T-helper 2 cell (primary cell): ENCODE measurements around the gene DOK5.

Source experiments
- DNase-seq, 5 experiments: peaks; one replicate each; pipeline versions ENCODE4 v3.0.0 to v3.0.0-alpha.2; 2012 to 2022

DOK5 gene

DNA sequence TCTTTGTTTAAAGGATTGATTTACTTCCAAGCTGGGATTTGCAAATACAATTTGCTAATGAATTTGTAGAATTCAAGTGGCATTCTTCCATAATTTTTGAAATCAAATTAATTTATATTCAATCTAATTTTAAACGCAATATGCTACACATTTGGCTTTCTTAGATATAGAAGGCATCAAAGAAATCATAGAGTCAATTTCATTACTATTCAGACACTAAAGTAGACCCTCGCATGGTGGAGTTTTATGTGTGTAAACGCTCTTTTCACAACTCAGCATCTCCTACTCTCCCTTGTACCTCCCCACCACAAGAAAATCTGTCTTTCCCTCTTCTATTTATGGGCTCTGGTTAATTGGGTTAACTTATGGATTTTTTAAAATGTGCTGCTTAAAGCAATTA, 144.3 kb downstream of the DOK5 start:
- DNase-seq: no peak

DNA sequence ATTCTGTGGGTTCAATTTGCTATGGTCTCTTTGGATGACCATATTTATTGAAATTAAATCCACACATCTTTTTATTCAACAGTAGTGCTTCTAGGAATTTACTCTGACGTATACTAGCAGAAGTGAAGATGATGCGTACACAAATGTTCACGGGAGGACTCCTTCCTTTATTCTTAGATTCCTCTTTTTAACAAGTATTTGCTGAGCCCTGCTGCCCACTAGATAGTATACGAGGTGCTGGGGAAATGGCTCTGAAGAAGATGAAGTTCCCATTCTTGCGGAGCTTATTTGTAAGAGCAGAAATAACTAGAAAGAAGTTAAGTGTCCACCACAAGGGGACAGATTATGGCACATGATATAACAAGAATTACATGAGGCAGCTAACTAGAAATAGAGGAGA, 145.2 kb downstream of the DOK5 start:
- DNase-seq: no peak

DNA sequence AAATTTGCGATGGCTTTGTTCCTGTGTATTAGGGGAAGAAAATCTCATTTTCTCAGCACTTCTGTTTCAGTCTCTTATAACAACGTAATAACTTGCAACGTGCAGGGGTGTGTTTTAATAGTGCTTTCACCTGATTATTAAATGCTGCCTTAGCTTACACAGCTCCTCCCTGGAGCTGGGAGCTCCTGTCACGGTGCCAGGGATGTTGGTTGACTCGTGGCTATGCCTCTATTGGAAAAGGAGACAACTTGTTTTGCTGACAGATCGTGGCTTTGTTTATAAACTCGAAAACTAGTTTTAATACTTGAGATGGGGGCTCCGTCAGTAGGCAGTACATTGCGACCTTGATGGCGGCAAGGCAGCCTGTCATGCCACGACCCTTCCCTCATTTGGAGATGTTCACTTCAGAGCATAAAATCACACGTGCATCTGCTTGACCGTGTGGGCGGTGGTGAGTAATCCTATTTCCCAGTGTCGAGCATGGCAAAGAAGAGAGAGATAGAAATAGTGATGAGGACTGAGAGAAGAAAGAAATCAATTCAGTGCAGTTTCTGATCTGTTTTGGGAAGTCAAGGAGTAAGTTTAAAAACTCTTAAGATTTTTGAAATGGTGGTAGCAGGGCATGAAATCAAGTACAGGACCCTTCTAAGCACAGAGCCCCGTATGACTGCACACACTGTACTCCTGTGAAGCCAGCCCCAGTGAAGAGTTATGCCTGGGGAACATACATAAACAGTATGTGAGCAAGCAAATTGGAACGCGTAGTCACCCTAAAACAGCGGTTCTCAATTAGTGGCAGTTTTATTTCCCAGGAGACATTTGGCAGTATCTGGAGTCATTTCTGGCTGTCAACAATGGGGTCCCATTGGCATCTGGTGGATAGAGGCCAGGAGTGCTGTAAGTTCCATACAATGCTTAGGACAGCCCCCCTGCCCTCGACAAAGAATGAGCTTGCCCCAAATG, 147.2 kb downstream of the DOK5 start:
- no peak for DNase-seq

DNA sequence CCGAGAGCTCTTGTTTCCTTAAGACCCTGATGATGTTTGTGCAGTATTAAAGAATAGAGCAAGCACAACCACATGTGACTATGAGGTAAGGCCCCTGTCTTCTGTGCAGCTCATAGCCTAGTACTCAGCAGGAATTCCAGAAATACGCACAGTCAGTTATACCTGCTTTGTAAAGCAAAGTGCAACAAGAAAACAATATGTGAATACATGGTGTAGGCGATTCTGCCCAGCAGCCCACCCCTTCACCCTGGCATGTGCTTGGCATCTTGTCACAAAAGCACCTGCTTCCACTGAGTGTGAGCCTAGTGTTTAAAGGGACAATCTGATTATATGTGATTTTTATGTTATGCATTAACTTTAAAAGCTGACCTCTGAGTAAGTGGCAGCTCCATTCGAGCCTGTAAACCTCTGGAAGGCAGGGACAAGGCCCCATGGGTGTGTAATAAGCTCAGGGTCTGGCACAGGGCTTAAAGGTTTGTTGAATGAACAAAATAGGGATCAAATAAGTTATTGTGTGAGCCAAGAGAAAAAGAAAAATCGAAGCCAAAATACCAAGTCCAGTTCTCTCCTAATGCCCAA, 148.7 kb downstream of the DOK5 start:
- no peak for DNase-seq

DNA sequence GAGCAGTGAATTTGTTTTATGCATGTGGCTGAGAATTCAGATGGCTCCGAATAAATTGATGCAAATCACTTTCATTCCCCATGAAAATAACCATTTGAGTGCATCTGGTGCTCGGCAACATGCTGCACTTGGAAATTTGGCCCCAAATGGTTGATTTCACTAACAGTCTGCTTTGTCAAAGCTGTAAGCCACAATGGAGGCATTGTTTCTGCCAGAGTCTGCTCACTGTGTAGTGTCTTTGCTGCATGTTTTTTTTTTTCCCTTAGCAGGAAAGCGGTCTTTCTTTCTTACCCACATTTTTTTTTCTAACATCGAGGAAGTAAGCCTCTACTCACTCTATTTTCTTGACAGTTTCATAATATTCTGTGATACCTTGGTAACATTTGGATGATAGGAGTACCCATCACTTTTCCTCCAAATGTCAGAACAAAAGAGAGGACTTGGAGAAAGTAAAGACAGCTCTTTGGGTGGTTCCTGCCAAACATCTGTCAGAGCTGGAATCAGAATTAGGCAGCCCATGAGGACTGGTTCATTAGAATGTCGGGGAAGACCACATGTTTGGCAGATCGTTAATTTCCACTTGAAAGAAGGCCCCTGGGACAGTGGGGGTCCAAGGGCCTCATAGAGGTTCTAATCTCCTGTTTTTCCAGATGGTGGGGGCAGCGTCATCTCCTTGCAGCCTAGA, 149.5 kb downstream of the DOK5 start:
- DNase-seq: no peak

DNA sequence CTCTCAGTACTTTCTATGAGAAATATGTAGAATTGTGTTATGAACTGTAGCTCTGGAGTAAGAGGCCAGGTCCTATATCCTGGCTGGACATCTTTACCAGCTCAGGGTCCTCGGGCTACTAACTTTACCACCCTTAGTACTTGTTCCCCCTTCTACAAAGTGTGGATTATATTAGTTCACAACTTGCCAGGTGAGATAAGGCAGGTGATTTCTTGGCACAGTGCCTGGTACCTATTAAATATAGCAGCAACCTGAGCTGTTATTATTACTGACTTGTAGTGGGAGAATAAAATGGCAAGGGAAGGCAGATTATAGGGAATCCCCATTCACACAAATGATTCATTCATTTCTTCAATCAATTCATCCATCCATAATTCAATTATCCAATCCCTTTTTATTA, 150.1 kb downstream of the DOK5 start:
- no peak for DNase-seq

DNA sequence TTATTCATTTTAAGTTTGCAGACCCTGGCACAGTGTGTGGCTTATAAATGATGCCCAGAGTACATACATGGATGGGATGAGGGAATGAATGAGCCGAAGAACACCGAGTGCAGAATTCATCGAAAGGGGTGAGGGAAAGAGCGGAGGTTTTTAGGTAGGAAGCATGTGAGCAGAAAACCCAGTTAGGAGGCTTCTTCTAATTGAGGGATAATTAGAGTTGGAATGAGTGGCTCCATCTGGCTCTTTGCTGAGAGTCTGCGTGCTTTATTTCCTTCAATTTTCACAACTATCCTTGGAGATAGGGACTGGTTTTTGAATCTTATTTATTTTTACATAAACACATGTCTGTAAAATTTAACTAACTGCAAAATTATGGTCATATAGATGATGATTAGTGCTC, 150.7 kb downstream of the DOK5 start:
- no peak for DNase-seq

DNA sequence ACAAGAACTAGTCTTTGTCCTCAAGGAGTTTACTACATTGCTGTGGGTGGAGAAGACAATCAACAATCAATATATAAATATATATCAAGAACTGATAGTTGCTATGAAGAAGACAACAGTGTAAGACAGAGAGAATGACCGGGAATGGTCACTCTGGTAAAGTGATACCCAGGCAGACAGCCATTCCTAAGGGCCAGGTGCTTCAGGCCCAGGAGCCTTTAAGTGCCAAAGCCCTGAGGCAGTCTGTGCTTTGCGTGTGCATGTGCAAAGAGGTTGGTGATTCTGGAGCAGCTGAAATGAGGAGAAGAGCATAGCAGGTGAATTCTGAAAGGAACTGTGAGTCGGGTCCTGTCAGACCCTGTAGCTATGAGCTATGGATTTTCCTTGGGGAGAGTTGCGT, 154.2 kb downstream of the DOK5 start:
- DNase-seq: no peak

DNA sequence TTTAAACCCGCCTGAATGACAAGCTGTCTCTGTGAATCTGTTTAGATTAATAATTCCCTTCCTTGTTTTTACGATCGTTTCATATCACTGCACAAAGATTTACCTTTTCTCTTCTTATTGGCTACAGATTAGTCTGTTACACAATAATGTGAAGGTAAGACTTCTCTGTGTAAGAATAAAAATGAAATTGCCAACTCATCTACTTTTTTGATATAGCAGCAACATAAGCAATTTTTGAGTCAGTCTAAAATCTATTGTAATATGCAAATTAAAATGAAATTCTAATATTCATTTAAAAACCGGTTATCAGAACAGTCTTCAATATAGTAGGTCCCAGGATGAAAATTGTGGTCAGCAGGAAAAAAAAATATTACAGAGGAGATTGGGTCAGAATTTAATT, 155.2 kb downstream of the DOK5 start:
- DNase-seq: no peak

DNA sequence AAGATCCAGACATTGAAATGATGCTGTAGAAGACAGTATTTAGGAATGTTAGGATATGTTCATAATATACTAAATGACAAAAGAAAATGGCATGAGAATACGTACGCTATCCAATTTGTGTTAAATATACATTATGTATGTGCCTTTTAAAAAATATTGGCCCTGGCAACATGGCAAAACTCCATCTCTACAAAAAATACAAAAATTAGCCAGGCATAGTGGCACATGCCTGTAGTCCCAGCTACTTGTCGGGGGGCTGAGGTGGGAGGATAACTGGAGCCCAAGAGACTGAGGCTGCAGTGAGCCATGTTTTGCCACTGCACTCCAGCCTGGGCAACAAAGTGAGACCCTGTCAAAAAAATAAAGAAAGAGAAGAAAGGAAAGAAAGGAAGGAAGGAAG, 155.7 kb downstream of the DOK5 start:
- DNase-seq: no peak

DNA sequence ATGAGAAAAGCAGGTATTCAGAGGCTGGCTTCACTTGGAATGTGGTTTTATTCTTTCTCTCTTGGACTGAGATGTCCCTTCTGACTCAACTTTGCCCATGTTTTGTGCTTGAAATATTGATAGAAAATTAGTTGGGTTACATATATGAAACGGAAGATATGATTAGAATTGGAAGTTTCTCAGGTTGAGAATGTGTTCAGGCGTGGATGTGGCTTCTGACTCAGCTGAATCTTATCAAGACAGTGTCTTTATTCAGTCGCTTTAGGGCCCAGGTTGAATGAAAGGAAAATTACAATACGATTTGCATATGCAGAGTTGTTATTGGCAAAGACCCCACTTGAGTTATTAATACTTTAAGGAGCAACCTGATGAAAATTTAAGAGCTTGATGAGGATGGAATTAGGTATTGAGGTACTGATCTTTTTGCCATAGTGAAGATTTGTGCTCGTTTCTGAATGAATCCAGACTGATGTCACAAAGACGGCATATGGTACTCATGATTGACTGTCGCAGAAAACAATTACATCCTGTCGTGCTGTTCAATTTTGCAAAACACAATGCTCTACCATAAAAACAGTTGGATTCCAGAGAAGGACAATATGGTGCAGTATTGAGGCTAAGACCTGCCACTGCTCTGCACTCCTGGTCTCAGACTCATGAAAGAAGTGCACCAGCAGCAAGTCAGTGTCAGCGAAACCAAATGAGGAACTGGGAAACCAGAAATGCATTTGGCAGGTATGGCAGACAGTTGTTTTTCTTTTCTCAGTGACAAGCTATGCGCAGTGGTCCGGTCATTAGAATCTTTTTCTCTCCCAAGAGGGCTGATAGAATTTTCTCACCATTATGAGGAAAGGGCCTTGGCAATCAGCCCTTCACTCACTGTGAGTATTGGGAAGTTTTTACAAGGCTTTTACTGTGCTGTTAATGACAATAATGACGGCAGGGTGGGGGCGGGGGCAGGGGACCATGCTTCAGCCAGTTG, 158.3 kb downstream of the DOK5 start:
- DNase-seq: no peak

DNA sequence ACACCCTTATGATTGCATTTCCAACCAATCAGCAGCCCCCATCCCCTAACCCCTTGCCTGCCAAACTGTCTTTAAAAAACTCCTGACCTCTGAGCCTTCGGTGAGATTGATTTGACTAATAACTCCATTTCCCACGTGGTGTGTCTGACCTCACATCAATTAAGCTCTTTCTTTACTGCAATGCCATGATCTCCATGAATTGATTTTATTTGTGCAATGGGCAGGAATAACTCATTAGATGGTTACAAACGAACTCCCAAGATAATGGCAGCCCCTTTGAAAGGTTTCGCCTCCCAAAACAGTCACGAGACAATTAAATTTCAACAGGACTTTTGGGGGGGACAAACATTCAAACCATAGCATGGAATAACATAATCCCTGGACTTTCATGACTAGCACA, 161.2 kb downstream of the DOK5 start:
- DNase-seq: no peak

DNA sequence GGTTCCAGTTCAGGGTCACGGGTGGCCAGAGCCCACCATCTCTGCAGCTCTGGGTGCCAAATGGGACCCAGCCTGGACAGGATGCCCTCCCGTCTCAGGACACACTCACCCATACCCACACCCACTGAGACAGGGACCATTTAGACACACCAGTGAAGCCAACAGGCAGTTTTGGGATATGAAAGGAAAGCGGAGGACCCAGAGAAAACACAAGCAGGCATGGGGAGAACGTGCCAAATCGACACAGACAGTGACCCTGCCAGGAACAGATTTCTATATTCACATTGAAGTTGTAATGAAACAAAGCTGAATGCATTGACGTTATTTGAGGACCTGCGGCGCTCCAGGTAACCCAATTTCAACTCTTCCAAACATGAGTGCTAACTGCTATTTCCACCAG, 164.5 kb downstream of the DOK5 start:
- DNase-seq: no peak

DNA sequence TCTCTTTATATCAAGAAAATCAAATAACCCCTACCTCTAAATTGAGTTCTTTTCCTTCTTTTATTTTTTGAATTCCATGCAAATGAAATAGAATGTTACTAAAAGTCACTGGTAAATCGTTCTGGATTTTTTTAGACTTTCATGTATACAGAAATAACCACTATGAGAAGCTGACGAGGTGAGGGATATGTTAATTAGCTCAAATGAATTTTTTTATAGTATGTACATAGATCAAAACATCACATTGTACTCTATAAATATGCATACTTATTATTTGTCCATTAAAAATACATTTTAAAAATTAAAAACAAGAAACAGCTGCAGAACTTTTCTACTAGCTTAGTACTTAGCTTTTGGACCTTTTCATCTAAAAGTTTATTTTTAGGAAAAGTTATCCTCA, 165.4 kb downstream of the DOK5 start:
- DNase-seq: no peak

DNA sequence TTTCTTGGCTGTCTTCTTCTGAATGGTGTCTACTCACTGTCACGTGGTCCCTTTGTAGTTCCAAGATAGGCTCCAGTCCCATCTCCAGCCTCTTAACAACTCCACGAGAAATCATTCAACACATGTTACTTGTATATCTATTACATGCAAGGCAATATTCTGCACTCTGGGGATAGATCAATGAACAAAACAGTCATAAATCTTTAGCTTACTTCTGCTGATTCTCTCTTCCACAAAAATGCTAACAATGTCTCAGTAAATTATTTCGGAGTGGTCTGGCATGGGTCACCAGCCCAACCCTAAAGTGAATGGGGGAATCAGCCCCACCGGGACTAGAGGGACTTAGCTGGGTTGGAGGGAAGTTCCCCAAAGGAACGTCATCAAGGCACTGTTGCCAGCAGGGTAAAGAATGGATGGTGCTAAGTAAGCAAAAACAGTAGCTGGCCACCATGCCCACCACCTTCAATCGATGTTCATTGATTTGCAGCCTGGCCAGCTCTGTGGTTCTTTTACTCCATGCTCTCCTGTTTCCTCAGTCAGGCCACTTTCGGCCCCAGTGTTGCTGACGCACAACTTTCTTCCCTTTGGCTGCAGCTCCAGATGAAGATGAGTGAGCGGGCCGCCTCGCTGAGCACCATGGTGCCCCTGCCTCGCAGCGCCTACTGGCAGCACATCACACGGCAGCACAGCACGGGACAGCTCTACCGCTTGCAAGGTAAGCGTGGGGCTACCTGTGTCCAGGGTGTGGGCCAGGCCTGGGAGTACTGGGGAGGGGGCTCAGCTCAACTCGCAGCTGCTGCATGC, 167.7 kb downstream of the DOK5 start:
- DNase-seq: no peak

DNA sequence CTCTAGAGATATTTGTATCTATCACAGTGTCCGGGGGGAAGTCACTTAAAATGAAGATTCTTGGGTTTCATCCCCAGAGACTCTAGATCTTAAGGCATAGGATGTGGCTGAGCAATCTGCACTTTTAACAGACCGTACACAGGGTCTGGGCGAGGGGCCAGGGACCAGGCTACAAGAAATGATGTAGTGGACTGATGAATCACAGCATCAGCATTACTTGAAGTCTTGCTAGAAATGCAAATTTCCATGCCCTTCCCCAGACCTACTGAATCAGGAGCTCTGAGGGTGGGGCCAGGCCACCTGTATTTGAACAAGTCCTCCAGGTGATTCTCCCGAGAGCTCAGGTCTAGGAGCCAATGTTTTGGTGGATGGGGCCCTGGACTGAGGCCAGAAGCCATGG, 168.4 kb downstream of the DOK5 start:
- DNase-seq: no peak

DNA sequence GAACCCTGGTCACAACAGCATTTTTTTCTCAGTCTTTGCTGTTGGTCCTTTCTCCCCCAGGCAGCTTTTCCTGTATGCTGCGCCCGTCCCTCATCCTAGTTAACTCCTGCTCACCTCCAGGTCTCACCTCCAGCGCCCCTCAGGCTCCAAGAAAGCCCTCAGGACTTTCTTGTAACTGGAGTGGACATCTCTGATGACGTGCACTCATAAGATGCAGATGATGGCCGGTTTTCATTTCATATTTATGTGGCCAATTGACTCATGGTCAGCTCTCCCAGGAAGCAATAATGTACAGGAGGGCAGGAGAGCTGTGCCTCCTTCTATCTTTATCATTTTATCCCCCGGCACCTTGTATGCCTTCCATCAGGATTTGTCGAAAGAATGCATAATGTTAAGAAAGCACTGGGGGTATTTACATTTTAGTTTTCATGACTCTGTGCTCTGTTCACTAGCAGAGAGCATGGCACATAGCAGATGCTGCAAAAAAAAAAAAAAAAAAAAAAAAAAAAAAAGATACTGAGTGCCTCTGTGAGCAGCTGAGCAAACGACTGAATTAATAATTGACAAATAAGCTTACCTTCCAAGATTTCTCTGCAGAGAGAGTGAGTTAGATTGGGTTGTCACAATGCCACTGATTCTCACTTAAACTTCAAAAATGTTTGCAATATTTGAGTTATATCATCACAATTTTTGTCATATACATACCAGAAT, 170.2 kb downstream of the DOK5 start:
- DNase-seq: no peak

DNA sequence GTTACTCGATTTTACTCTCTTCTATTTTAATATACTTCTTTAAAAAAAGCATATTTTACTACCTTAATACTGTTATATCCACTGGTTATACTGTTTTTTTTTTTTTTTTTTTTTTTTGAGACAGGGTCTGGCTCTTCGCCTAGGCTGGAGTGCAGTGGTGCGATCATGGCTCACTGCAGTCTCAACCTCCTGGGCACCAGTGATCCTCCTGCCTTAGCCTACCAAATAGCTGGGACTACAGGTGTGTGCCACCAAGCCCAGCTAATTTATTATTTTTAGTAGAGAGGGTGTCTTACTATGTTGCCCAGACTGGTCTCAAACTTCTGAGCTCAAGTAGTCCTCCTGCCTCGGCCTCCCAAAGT, 170.7 kb downstream of the DOK5 start:
- DNase-seq: no peak

DNA sequence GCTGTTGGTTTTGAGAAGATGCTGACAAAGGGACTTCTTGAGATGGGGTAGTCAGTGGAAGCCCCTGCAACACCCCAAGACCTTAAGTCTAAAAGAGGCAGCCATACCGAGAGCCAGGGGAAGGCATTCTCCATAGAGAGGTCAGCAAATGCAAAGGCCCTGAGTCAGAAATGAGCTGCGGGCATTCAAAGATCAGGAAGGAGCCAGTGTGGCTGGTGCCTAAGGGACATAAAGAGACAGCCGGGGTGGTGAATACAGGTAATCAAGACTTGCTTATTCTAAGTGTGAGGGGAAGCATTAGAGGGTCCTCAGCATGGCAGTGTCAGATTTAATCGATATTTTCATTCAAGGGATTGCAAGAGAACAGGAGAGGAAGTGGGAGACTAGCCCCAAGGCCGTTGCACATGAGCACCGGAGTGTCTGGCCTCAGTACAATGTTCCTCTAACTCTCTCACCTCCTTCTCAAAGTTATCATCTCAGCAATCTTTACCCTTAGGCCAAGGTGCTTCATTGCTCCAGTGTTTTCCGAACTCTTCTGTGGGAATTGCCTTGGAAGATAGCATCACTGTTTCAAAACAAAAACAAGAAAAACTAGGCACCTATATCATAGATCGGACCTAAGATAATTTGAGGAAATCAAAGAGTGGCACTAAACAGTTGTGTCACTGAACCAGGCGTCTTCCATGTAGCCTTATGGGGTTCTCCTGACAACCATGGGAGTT, 173.2 kb downstream of the DOK5 start:
- no peak for DNase-seq

DNA sequence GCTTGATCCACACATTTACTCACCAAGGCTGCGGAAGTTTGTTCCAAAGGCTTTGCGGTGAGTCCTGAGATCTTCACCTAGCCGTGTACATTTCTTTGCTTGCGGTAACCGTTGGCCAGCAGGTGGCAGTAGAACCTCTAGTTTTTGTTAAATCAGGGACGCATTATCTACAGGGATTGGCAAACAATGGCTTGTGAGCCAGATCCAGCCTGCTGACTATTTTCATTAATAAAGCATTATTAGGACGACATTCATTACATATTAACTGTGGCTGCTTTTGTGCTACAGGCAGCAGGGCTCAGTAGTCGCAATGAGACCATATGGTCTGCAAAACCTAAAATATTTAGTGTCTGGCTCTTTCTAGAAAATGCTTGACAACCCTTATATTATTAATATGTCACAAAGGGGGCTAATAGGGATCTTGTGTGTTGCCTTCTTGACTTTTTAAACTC, 174.1 kb downstream of the DOK5 start:
- DNase-seq: peak in 3 of 5 experiments; percentile 26 to 42 (median 41)
